OCI-LY1 (cell line): ENCODE results near the gene IFNGR2.

Experiments used
- EZH2 ChIP-seq: fragments of 200-600 bp; sonication (generic), shearing (Covaris generic); IDR thresholded peaks from 2 replicates; pipeline ENCODE4 v1.8.0; 2017; ENCODE audit warnings: borderline replicate concordance, mixed run types, mild to moderate bottlenecking, antibody characterized with exemption, low read length, moderate library complexity, mixed read lengths
- TF ChIP-seq, protein P1 (sequence below): fragments of 200-600 bp; sonication (generic), shearing (Covaris generic); IDR thresholded peaks from 2 replicates; pipeline ENCODE4 v1.5.1; 2017; ENCODE audit warnings: mild to moderate bottlenecking, antibody characterized with exemption, low read length, moderate library complexity, mixed read lengths

DNA sequence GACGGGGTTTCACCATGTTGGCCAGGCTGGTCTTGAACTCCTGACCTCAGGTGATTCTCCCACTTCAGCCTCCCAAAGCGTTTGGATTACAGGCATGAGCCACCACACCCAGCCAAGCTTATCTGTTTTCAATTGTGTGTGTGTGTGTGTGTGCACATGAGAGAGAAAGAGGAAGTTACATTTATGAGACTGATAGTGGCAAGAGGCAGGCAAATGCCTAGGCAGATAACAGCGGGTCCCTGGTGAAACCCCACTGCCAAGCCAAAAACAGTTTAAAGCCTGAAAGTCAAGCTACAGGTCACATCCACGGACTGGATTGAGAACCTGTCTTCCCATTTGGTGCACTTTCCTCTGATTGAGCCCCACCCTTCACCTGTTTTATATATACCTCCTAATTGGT is 35.1 kb upstream of the IFNGR2 start:
- TF ChIP-seq, protein P1, sequence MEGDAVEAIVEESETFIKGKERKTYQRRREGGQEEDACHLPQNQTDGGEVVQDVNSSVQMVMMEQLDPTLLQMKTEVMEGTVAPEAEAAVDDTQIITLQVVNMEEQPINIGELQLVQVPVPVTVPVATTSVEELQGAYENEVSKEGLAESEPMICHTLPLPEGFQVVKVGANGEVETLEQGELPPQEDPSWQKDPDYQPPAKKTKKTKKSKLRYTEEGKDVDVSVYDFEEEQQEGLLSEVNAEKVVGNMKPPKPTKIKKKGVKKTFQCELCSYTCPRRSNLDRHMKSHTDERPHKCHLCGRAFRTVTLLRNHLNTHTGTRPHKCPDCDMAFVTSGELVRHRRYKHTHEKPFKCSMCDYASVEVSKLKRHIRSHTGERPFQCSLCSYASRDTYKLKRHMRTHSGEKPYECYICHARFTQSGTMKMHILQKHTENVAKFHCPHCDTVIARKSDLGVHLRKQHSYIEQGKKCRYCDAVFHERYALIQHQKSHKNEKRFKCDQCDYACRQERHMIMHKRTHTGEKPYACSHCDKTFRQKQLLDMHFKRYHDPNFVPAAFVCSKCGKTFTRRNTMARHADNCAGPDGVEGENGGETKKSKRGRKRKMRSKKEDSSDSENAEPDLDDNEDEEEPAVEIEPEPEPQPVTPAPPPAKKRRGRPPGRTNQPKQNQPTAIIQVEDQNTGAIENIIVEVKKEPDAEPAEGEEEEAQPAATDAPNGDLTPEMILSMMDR: no peak
- TF ChIP-seq EZH2: no peak
